AG09319 (cell line): ENCODE results near the gene DENND2C.

Source experiments
- DNase-seq: peaks from one replicate; pipeline ENCODE4 v3.0.0-alpha.2; 2010; ENCODE audit warnings: low read depth; ENCODE audit errors: extremely low read depth
- CTCF ChIP-seq: IDR thresholded peaks from 2 replicates; pipeline ENCODE4 v1.5.1; 2011; ENCODE audit warnings: low read depth, mild to moderate bottlenecking, inconsistent platforms, low read length, moderate library complexity

Gene DENND2C

GRCh38 chr1:114669562-114670082 is at the start of gene DENND2C:
Gene DENND2C, minus strand, starts transcription at chr1:114670049. Its CDS starts 44,065 bp downstream, at chr1:114625984.
- no peak for DNase-seq
- peak; percentile 15 for TF ChIP-seq CTCF

DNA sequence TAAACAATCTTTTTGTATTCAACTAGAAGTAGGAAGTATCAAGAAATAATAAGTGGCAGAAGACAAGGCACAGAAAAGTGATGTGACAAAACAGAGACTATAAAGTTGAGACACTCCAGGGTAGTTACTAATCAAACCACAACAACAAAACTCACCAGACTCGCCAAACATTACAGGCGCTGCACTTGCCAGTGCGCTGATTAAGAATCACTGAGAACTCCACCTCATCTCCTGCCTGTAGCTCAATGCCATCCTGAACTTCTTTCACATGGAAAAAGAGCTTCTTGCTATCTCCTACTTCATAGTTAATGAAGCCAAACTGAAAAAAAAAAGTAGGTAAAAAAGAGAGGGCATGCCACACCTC is 49.6 kb upstream of the DENND2C start:
- DNase-seq = no peak
- TF ChIP-seq CTCF = no peak

GRCh38 chr1:114718661-114719423 is 49.0 kb upstream of the DENND2C start:
- DNase-seq = no peak
- TF ChIP-seq CTCF = no peak

DNA sequence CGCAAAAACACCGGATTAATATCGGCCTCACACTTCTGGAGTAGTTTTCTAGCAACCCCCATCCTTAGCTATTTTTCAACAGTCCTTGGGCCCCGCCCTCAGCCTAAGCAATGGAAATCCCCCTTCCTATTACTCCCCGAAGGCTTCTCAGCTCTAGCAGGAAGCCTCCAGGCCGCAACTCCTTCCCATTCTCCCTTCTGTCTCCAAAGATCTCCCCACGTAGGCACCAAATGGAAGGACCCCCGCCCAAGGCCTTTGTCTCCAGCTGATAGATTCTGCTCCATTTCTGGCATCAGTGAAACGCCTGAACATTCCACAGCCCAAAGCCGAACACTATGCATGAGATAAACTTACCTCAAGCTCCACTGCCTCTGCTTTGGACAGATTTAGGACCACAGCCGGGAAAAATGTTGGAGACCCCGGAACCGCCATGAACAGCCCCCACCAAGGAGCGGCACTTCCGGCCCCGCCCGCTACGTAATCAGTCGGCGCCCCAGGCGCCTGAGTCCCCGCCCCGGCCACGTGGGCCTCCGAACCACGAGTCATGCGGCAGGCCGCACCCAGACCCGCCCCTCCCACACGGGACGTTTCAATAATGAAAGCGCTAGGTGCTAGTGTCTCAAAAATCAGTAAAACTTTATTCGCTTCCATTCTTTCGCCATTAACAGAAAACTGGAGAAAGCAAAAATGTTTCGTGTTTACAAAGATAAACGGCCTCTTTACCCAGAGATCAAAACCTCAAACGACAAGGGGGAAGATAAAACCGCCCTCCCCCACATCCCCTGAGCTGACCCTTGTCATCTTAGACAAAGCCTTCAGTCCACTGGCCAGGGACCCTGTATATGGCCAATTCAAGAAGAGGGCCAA is 46.7 kb upstream of the DENND2C start, which contains the start of gene NRAS:
Gene NRAS (minus strand): TSS at position 468 of the 867 bp plus-strand sequence. CDS start 611 bp downstream, outside the sequence.
- DNase-seq = peak; percentile 74
- TF ChIP-seq CTCF = no peak

DNA sequence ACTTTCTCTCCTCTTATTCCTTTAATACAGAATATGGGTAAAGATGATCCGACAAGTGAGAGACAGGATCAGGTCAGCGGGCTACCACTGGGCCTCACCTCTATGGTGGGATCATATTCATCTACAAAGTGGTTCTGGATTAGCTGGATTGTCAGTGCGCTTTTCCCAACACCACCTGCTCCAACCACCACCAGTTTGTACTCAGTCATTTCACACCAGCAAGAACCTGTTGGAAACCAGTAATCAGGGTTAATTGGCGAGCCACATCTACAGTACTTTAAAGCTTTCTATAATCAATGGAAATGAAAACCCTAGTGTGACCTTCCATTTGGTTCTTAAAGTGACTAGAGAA is 46.1 kb upstream of the DENND2C start:
- DNase-seq = no peak
- TF ChIP-seq CTCF = no peak

- no peak for TF ChIP-seq CTCF
These were observed 43.1 kb upstream of the DENND2C start for GRCh38 chr1:114712977-114713376.

DNA sequence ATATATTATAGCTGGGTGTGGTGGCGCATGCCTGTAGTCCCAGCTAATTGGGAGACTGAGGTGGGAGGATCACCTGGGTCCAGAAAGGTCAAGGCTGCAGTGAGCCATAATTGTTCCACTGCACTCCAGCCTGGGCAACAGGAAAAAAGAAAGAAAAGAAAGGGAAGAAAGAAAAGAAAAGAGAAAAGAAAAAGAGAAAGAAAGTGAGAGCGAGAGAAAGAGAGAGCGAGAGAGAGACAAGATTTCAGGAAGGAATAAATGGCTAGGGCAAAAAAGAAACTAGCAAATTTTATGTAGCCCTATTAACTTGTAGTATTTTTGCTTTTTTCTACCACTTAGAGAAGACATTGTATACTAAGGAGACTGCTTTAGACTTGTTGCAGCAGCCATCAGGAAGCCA is 40.5 kb upstream of the DENND2C start:
- no peak for TF ChIP-seq CTCF
- DNase-seq = no peak

More at GRCh38 chr1:114712977-114713376, 43.1 kb upstream of the DENND2C start:
- DNase-seq = no peak
